ENCODE data around the gene UPP2. TPM values are rescaled to one million over a fixed set of nuclear protein-coding genes. Genes with fewer than 3 reads are reported as not detected.

The UPP2 gene
- total and polyA plus RNA-seq, 2 of the 13 experiments (the other 11 are each of a cell fraction or from before 2014, with no cell fraction given): 0.07 to 0.28 TPM

- no peaks in the 10 kb centered on the region for H3K36me3 ChIP-seq (replicated peaks in 1 of 2; ENCODE audit: control insufficient read depth in 1 of 2, insufficient read depth in 2 of 2, low read length in 2 of 2)
- intact Hi-C loops (cut with micrococcal nuclease; ENCODE audit: unreplicated experiment) (loop anchor here (1.0 kb wide), 1 partner anchor 330 kb away; no protein-coding TSS in a partner anchor), in situ Hi-C loops (cut with HindIII; ENCODE audit: extremely low pct_ligation_motif_present, low pct_unique_long_range_greater_than_20kb) (no loop called here)
- FAIRE-seq (peak; percentile 59), DNase-seq (ENCODE audit: low spot score) (peak; percentile 89), ATAC-seq (peak; percentile 34)
- no peaks in the 10 kb centered on the region for H3K9me3 ChIP-seq (ENCODE audit: low read length)
- H4K20me1 ChIP-seq (ENCODE audit: insufficient read depth, low read length): no peaks in the 10 kb centered on the region
- peak overlapping the region; percentile 60 for H3K4me2 ChIP-seq (ENCODE audit: low read depth, low read length)
- H2AFZ ChIP-seq (ENCODE audit: low read length): no peak overlapping the region
- ChIA-PET POLR2A (interaction anchor here (0.7 to 1.6 kb wide), 8 partner anchors 8 to 330 kb away, joined by 3 to 5 read pairs (median 4); no protein-coding TSS in a partner anchor), CTCF (ENCODE audit: low intra/inter-chr PET ratio, low total read pairs) (no interaction called here)
- BruUV-seq (replicated peaks): no TSS peak
- peak overlapping the region; percentile 98 for H3K27ac ChIP-seq (ENCODE audit: extremely low read length, insufficient read depth, low read length)
- 5% methylated on average over 2 of the region's 2 CpGs for WGBS (ENCODE audit: low lambda C conversion rate)
- peak overlapping the region; percentile 19 for H3K9ac ChIP-seq (ENCODE audit: insufficient read depth, low read depth, low read length)
- peak overlapping the region in 2 of 3 experiments; percentile 9 to 36; a peak in 1 of 6 replicates for H3K4me3 ChIP-seq (replicated peaks in 1 of 3; ENCODE audit: insufficient read depth in 1 of 3, low read depth in 2 of 3, low read length in 3 of 3)
- no peaks in the 10 kb centered on the region for H3K27me3 ChIP-seq (ENCODE audit: control insufficient read depth in 1 of 2, insufficient read depth in 2 of 2, low read length in 2 of 2)
- no peaks in the 10 kb centered on the region for H3K79me2 ChIP-seq (ENCODE audit: insufficient read depth, low read length)
- peaks cover 94% of the 10 kb centered on the region for H3K4me1 ChIP-seq (ENCODE audit: insufficient read depth, low read length)
- TF ChIP-seq RXRA (CRISPR knock-in tag; IDR thresholded peaks at IDR 0.05) (peak; percentile 67; the same call in 1 of the 2 replicates), MAX (IDR thresholded peaks at IDR 0.05) (peak; percentile 76), ZNF318 (CRISPR knock-in tag; IDR thresholded peaks at IDR 0.05) (no peak), SKIL (CRISPR knock-in tag; IDR thresholded peaks at IDR 0.05; ENCODE audit: borderline replicate concordance) (no peak), REST (IDR thresholded peaks at IDR 0.05; ENCODE audit: borderline replicate concordance in 1 of 2, low read depth in 1 of 2, low read length in 2 of 2) (peak in 1 of 2 experiments; percentile 66; a peak in 1 of 4 replicates), RELA (CRISPR knock-in tag; IDR thresholded peaks at IDR 0.05) (no peak)
Measured at GRCh38 chr2:158128168-158128973, 26.7 kb downstream of the UPP2 start.
